Loucy (cell line): ENCODE measurements around the gene MRPL24.

Experiments
- H2AFZ ChIP-seq: fragments of 200-600 bp; sonication (generic); 2 replicates; pipeline ENCODE4 v1.6.0; 2016; ENCODE audit warnings: antibody characterized with exemption, mild to moderate bottlenecking, low read length, moderate library complexity
- H3F3A ChIP-seq: fragments of 200-600 bp; 2 replicates; pipeline ENCODE4 v1.6.0; 2016; ENCODE audit warnings: antibody characterized with exemption, low read depth, mild to moderate bottlenecking
- H3K27me3 ChIP-seq: fragments of 200-600 bp; sonication (generic); 2 replicates; pipeline ENCODE4 v1.6.1; 2014; ENCODE audit warnings: low read length, mild to moderate bottlenecking; ENCODE audit not compliant: insufficient read depth, poor library complexity, severe bottlenecking
- H3K36me3 ChIP-seq: fragments of 200-600 bp; sonication (generic); 2 replicates; pipeline ENCODE4 v1.6.1; 2016; ENCODE audit warnings: low read length; ENCODE audit not compliant: insufficient read depth
- H3K4me1 ChIP-seq: fragments of 200-600 bp; sonication (generic); 2 replicates; pipeline ENCODE4 v1.5.1; 2014; ENCODE audit warnings: low read length, mild to moderate bottlenecking; ENCODE audit not compliant: insufficient read depth, poor library complexity, severe bottlenecking
- H3K4me2 ChIP-seq: fragments of 200-600 bp; sonication (generic); 2 replicates; pipeline ENCODE4 v1.6.0; 2014; ENCODE audit warnings: antibody characterized with exemption, low read length, low read depth, mild to moderate bottlenecking; ENCODE audit not compliant: poor library complexity, severe bottlenecking
- H3K4me3 ChIP-seq: fragments of 200-600 bp; sonication (generic); 2 replicates; pipeline ENCODE4 v1.5.1; 2014; ENCODE audit warnings: low read length, mild to moderate bottlenecking, mixed read lengths; ENCODE audit not compliant: poor library complexity, severe bottlenecking
- H3K79me2 ChIP-seq: fragments of 200-600 bp; sonication (generic); 2 replicates; pipeline ENCODE4 v1.6.1; 2014; ENCODE audit warnings: low read length; ENCODE audit not compliant: insufficient read depth
- H3K9ac ChIP-seq: fragments of 200-600 bp; sonication (generic); 2 replicates; pipeline ENCODE4 v1.6.0; 2014; ENCODE audit warnings: mild to moderate bottlenecking, low read depth, low read length, moderate library complexity; ENCODE audit not compliant: poor library complexity, severe bottlenecking
- H3K9me2 ChIP-seq: fragments of 200-600 bp; sonication (generic); replicated peaks from 2 replicates; pipeline ENCODE4 v1.6.1; 2016; ENCODE audit warnings: low read depth, low read length, mixed read lengths
- H3K9me3 ChIP-seq: fragments of 200-600 bp; sonication (generic); 2 replicates; pipeline ENCODE4 v1.6.1; 2014; ENCODE audit warnings: mild to moderate bottlenecking, antibody characterized with exemption, low read length, low read depth; ENCODE audit not compliant: insufficient read depth
- H4K20me1 ChIP-seq: fragments of 200-600 bp; sonication (generic); 2 replicates; pipeline ENCODE4 v1.6.0; 2014; ENCODE audit warnings: antibody characterized with exemption, low read length, mild to moderate bottlenecking; ENCODE audit not compliant: insufficient read depth, poor library complexity, severe bottlenecking
- EZH2phosphoT487 ChIP-seq: fragments of 200-600 bp; IDR thresholded peaks from 2 replicates; pipeline ENCODE4 v1.6.1; 2018; ENCODE audit warnings: antibody characterized with exemption, mild to moderate bottlenecking, moderate library complexity, borderline replicate concordance
- TF ChIP-seq, protein P1 (sequence below): fragments of 200-600 bp; sonication (generic); conservative IDR thresholded peaks from 2 replicates; pipeline ENCODE4 v1.5.1; 2014; ENCODE audit warnings: mild to moderate bottlenecking, antibody characterized with exemption, low read length

Gene MRPL24

DNA sequence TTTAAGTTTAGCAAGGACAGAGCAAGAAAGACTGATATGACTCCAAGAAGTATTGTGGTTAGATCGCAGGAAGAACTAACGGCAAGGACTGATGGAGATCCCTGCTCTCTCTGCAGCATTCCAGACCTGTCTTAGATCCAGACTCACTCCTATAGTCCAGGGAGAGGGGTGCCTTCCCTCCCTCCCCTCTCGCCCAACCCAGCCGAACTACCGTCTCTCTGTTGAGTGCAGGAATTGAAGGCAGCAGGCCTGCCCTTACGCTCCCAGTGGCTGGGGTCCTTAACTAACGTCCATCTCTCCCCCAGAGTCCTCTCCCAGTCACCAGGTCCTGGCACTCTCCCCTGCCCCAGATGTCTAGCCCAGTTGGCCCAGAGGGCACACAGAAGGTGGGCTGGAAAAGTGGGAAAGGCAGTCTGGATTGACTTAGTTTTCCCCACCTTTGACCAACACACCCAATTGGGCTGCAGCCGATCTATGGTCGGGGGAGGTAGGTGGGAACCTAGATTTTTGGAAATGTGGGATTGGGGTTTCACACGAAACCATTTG, 36.6 kb downstream of the MRPL24 start:
- H3K4me3 ChIP-seq, result no peak overlapping the region
- no peaks in the 10 kb centered on the region for H3K36me3 ChIP-seq
- H3K4me1 ChIP-seq, result peaks cover 17% of the 10 kb centered on the region
- H2AFZ ChIP-seq, result no peak overlapping the region
- H3K9ac ChIP-seq, result no peak overlapping the region
- H3K79me2 ChIP-seq, result no peaks in the 10 kb centered on the region
- no peak overlapping the region for H3K4me2 ChIP-seq
- no peaks in the 10 kb centered on the region for H3K9me3 ChIP-seq
- no peaks in the 10 kb centered on the region for H3F3A ChIP-seq
- no peaks in the 10 kb centered on the region for H4K20me1 ChIP-seq
- TF ChIP-seq, protein P1, sequence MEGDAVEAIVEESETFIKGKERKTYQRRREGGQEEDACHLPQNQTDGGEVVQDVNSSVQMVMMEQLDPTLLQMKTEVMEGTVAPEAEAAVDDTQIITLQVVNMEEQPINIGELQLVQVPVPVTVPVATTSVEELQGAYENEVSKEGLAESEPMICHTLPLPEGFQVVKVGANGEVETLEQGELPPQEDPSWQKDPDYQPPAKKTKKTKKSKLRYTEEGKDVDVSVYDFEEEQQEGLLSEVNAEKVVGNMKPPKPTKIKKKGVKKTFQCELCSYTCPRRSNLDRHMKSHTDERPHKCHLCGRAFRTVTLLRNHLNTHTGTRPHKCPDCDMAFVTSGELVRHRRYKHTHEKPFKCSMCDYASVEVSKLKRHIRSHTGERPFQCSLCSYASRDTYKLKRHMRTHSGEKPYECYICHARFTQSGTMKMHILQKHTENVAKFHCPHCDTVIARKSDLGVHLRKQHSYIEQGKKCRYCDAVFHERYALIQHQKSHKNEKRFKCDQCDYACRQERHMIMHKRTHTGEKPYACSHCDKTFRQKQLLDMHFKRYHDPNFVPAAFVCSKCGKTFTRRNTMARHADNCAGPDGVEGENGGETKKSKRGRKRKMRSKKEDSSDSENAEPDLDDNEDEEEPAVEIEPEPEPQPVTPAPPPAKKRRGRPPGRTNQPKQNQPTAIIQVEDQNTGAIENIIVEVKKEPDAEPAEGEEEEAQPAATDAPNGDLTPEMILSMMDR, result no peak
- no peaks in the 10 kb centered on the region for H3K9me2 ChIP-seq
- no peaks in the 10 kb centered on the region for H3K27me3 ChIP-seq

DNA sequence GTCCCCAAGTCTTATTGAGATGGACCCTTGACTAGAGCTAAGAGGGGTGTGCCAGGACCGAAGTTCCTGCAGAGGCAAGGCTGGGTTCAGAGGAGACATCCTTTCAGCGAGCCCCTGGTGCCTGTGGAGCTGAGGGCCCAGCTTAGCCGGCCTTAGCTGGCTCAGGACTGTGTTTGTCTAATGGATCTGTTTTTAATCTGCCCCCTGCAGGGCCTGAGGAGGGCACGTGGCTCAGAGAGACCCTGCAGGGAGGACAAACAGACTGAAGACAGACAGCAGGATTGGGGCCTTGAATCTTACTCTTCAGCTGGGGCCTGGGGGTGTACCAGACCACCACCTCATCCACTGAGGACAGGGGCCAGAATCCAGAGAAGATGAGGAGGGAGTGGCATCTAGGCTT, 37.1 kb downstream of the MRPL24 start:
- H3K9me3 ChIP-seq, result no peaks in the 10 kb centered on the region
- H4K20me1 ChIP-seq, result no peaks in the 10 kb centered on the region
- no peaks in the 10 kb centered on the region for H3K9me2 ChIP-seq
- no peaks in the 10 kb centered on the region for H3K36me3 ChIP-seq
- peaks cover 17% of the 10 kb centered on the region for H3K4me1 ChIP-seq
- H2AFZ ChIP-seq, result no peak overlapping the region
- no peak overlapping the region for H3K9ac ChIP-seq
- H3F3A ChIP-seq, result no peaks in the 10 kb centered on the region
- H3K4me3 ChIP-seq, result no peak overlapping the region
- TF ChIP-seq, protein P1, result no peak
- no peak for TF ChIP-seq EZH2phosphoT487
- no peaks in the 10 kb centered on the region for H3K79me2 ChIP-seq
- H3K4me2 ChIP-seq, result no peak overlapping the region
- H3K27me3 ChIP-seq, result no peaks in the 10 kb centered on the region

DNA sequence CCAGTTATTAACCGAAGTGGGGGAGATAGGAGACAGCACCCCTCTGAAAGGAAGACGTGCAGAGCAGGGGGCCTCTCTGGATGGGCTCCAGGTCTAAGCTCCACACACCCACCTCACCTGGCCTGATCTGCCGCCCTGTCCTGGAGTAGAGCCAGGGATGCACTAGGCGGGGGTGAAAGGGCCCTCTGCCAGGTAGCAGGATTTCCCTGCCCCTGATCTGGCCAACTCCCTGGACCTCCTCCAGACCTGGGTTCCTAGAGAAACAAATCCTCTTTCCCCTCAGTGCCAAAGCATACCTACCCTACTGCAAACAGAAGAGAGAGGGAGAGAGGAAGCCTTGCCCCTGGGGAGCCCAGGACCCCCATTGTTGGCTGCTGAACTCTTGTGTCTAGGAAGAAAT, 37.6 kb downstream of the MRPL24 start:
- Histone ChIP-seq H4K20me1 (no peaks in the 10 kb centered on the region), H3K79me2 (no peaks in the 10 kb centered on the region), H2AFZ (no peak overlapping the region), H3K9me3 (no peaks in the 10 kb centered on the region), H3K4me3 (no peak overlapping the region), H3K27me3 (no peaks in the 10 kb centered on the region), H3K9ac (no peak overlapping the region), H3K4me2 (no peak overlapping the region), H3F3A (no peaks in the 10 kb centered on the region), H3K9me2 (no peaks in the 10 kb centered on the region), H3K4me1 (peaks cover 17% of the 10 kb centered on the region), H3K36me3 (no peaks in the 10 kb centered on the region)
- TF ChIP-seq, protein P1, result no peak
- no peak for TF ChIP-seq EZH2phosphoT487
